ENCODE data around the gene ENTHD1.

ENTHD1 gene

GRCh38 chr22:39832627-39833074 is 60.9 kb downstream of the ENTHD1 start:
- Histone ChIP-seq H3K4me1 (ENCODE audit: insufficient read depth, low read length) (no peaks in the 10 kb centered on the region; the same call in 1 of the 2 replicates), H3K9ac (ENCODE audit: low read depth, low read length) (no peak overlapping the region), H3K27me3 (ENCODE audit: insufficient read depth, low read length) (no peaks in the 10 kb centered on the region), H3K9me3 (ENCODE audit: insufficient read depth, low read depth, low read length) (no peaks in the 10 kb centered on the region), H3K27ac (ENCODE audit: low read length) (no peak overlapping the region), H3K36me3 (ENCODE audit: insufficient read depth, low read depth, low read length) (no peaks in the 10 kb centered on the region), H3K4me3 (ENCODE audit: low read length) (no peak overlapping the region)

DNA sequence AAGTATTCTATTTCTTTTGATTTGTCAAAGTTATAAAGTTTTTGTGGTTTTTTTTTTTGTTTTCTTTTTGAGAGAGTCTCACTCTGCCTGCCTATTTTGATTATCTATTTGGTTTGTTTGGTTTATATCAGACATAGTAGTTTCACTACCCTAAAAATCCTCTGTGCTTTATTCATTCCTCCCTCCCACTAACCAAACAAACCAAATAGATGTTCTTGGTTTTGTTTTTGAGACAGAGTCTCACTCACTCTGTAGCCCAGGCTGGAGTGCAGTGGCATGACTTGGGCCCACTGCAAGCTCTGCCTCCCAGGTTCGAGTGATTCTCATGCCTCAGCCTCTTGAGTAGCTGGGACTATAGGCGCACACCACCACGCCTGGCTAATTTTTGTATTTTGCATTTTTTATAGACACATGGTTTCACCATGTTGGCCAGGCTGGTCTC is 67.9 kb downstream of the ENTHD1 start:
- H3K27me3 ChIP-seq (ENCODE audit: insufficient read depth, low read length) = no peaks in the 10 kb centered on the region

GRCh38 chr22:39821008-39821407 is 72.6 kb downstream of the ENTHD1 start:
- Histone ChIP-seq H3K9ac (ENCODE audit: low read depth, low read length) (no peak overlapping the region), H3K27me3 (ENCODE audit: insufficient read depth, low read length) (no peaks in the 10 kb centered on the region), H3K4me1 (ENCODE audit: insufficient read depth, low read length) (no peaks in the 10 kb centered on the region), H3K4me3 (ENCODE audit: low read length) (no peak overlapping the region), H3K36me3 (ENCODE audit: insufficient read depth, low read depth, low read length) (no peaks in the 10 kb centered on the region), H3K9me3 (ENCODE audit: insufficient read depth, low read depth, low read length) (no peaks in the 10 kb centered on the region), H3K27ac (ENCODE audit: low read length) (no peak overlapping the region)

More for the DNA sequence above, 67.9 kb downstream of the ENTHD1 start:
- no peaks in the 10 kb centered on the region for H3K9me3 ChIP-seq (ENCODE audit: insufficient read depth, low read depth, low read length)
- H3K4me1 ChIP-seq (ENCODE audit: insufficient read depth, low read length) = no peaks in the 10 kb centered on the region
- H3K4me3 ChIP-seq (ENCODE audit: low read length) = no peak overlapping the region
- no peak overlapping the region for H3K9ac ChIP-seq (ENCODE audit: low read depth, low read length)
- no peak overlapping the region for H3K27ac ChIP-seq (ENCODE audit: low read length)
- H3K36me3 ChIP-seq (ENCODE audit: insufficient read depth, low read depth, low read length) = no peaks in the 10 kb centered on the region

GRCh38 chr22:39820256-39820655 is 73.3 kb downstream of the ENTHD1 start:
- no peaks in the 10 kb centered on the region for H3K27me3 ChIP-seq (ENCODE audit: insufficient read depth, low read length)
- H3K36me3 ChIP-seq (ENCODE audit: insufficient read depth, low read depth, low read length) = no peaks in the 10 kb centered on the region
- no peak overlapping the region for H3K9ac ChIP-seq (ENCODE audit: low read depth, low read length)
- no peak overlapping the region for H3K27ac ChIP-seq (ENCODE audit: low read length)
- H3K4me1 ChIP-seq (ENCODE audit: insufficient read depth, low read length) = no peaks in the 10 kb centered on the region
- no peak overlapping the region for H3K4me3 ChIP-seq (ENCODE audit: low read length)
- no peaks in the 10 kb centered on the region for H3K9me3 ChIP-seq (ENCODE audit: insufficient read depth, low read depth, low read length)

DNA sequence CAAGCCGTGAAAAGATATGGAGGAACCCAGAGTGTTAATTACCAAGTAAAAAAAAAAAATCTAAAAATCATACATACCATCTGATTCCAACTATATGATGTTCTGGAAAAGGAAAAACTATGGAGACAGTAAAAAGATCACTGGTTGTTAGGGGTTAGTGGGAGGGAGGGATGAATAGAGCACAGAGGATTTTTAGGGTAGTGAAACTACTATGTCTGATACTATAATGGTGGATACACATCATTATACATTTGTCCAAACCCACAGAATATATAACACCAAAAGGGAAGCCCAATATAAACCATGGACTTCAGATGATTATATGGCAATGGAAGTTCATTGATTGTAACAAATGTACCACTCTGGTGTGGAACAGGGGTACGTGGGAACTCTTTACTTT is 74.1 kb downstream of the ENTHD1 start:
- Histone ChIP-seq H3K36me3 (ENCODE audit: insufficient read depth, low read depth, low read length) (no peaks in the 10 kb centered on the region), H3K4me1 (ENCODE audit: insufficient read depth, low read length) (no peaks in the 10 kb centered on the region), H3K9me3 (ENCODE audit: insufficient read depth, low read depth, low read length) (no peaks in the 10 kb centered on the region), H3K4me3 (ENCODE audit: low read length) (no peak overlapping the region), H3K27me3 (ENCODE audit: insufficient read depth, low read length) (no peaks in the 10 kb centered on the region), H3K9ac (ENCODE audit: low read depth, low read length) (no peak overlapping the region), H3K27ac (ENCODE audit: low read length) (no peak overlapping the region)

- Histone ChIP-seq H3K4me3 (ENCODE audit: low read length) (no peak overlapping the region), H3K9ac (ENCODE audit: low read depth, low read length) (no peak overlapping the region), H3K27me3 (ENCODE audit: insufficient read depth, low read length) (no peaks in the 10 kb centered on the region), H3K4me1 (ENCODE audit: insufficient read depth, low read length) (no peaks in the 10 kb centered on the region), H3K36me3 (ENCODE audit: insufficient read depth, low read depth, low read length) (no peaks in the 10 kb centered on the region), H3K9me3 (ENCODE audit: insufficient read depth, low read depth, low read length) (no peaks in the 10 kb centered on the region), H3K27ac (ENCODE audit: low read length) (no peak overlapping the region)
Observed at GRCh38 chr22:39818094-39818493, 75.5 kb downstream of the ENTHD1 start.

GRCh38 chr22:39815932-39816331 is 77.6 kb downstream of the ENTHD1 start:
- Histone ChIP-seq H3K27ac (ENCODE audit: low read length) (no peak overlapping the region), H3K4me1 (ENCODE audit: insufficient read depth, low read length) (no peaks in the 10 kb centered on the region), H3K27me3 (ENCODE audit: insufficient read depth, low read length) (no peaks in the 10 kb centered on the region), H3K36me3 (ENCODE audit: insufficient read depth, low read depth, low read length) (no peaks in the 10 kb centered on the region), H3K4me3 (ENCODE audit: low read length) (no peak overlapping the region), H3K9ac (ENCODE audit: low read depth, low read length) (no peak overlapping the region), H3K9me3 (ENCODE audit: insufficient read depth, low read depth, low read length) (no peaks in the 10 kb centered on the region)

DNA sequence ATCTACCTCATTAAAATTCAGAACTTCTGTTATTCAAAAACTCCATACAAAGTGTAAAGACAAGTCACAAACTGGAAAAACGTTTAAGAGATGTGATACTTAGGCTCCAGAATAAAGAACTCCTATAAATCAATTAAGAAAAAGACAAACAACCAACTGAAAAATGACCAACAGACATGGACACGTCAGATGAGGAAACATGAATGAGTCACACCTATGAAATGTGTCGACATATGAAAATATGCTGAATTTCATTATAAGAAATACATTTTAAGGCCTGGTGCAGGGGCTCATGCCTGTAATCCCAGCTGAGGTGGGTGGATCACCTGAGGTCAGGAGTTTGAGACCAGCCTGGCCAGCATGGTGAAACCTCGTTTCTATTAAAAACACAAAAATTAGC is 78.7 kb downstream of the ENTHD1 start:
- H3K27ac ChIP-seq (ENCODE audit: low read length) = no peak overlapping the region
- no peaks in the 10 kb centered on the region for H3K27me3 ChIP-seq (ENCODE audit: insufficient read depth, low read length)
- no peaks in the 10 kb centered on the region for H3K9me3 ChIP-seq (ENCODE audit: insufficient read depth, low read depth, low read length)
- no peak overlapping the region for H3K9ac ChIP-seq (ENCODE audit: low read depth, low read length)
- no peaks in the 10 kb centered on the region for H3K4me1 ChIP-seq (ENCODE audit: insufficient read depth, low read length)
- no peaks in the 10 kb centered on the region for H3K36me3 ChIP-seq (ENCODE audit: insufficient read depth, low read depth, low read length)
- no peak overlapping the region for H3K4me3 ChIP-seq (ENCODE audit: low read length)

GRCh38 chr22:39809772-39810557 is 83.6 kb downstream of the ENTHD1 start:
- Histone ChIP-seq H3K36me3 (ENCODE audit: insufficient read depth, low read depth, low read length) (no peaks in the 10 kb centered on the region), H3K4me1 (ENCODE audit: insufficient read depth, low read length) (no peaks in the 10 kb centered on the region; the same call in 1 of the 2 replicates), H3K9me3 (ENCODE audit: insufficient read depth, low read depth, low read length) (no peaks in the 10 kb centered on the region), H3K9ac (ENCODE audit: low read depth, low read length) (no peak overlapping the region), H3K27me3 (ENCODE audit: insufficient read depth, low read length) (no peaks in the 10 kb centered on the region), H3K27ac (ENCODE audit: low read length) (no peak overlapping the region), H3K4me3 (ENCODE audit: low read length) (no peak overlapping the region)

DNA sequence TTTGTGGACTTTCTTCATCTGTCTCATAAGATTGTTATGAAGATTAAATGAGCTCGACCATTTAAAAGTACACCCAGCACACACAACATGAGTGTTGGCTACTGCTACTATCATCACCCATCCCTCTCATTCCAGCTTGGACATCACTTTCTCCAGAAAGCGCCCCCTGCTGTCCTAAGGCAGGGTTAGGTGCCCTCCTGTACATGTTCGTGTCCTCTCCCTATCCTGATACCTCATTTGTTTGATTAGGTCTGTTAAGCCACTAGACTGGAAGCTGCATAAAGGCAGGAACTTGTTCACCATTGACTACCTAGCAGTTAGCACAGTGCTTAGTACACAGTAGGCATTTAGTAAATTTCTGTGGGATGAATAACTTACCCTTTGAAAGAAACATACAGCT is 85.5 kb downstream of the ENTHD1 start:
- Histone ChIP-seq H3K9ac (ENCODE audit: low read depth, low read length) (no peak overlapping the region), H3K27me3 (ENCODE audit: insufficient read depth, low read length) (peaks cover 2% of the 10 kb centered on the region; the same call in 1 of the 2 replicates), H3K27ac (ENCODE audit: low read length) (no peak overlapping the region), H3K9me3 (ENCODE audit: insufficient read depth, low read depth, low read length) (no peaks in the 10 kb centered on the region), H3K36me3 (ENCODE audit: insufficient read depth, low read depth, low read length) (no peaks in the 10 kb centered on the region), H3K4me1 (ENCODE audit: insufficient read depth, low read length) (no peaks in the 10 kb centered on the region; the same call in 1 of the 2 replicates), H3K4me3 (ENCODE audit: low read length) (no peak overlapping the region)

DNA sequence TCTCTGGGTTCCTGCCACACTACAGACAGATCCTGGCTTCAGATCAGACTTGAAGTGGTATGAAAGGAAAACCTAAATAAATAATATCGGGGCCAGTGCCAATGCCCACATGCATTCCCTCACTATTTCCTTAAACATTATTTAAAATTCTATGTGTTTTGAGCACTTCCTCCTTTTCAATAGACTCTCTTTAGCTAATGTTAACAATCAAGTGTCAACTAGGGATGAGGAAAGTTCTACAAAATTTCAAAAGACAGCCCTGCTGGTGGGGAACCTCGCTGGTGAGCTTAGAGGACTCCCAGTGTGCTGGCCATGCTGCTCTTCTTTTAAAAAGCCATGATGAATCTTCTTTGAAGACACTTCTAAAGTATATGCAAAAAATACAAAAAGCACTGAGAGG is 87.5 kb downstream of the ENTHD1 start:
- Histone ChIP-seq H3K4me3 (ENCODE audit: low read length) (no peak overlapping the region), H3K9me3 (ENCODE audit: insufficient read depth, low read depth, low read length) (no peaks in the 10 kb centered on the region), H3K36me3 (ENCODE audit: insufficient read depth, low read depth, low read length) (no peaks in the 10 kb centered on the region), H3K9ac (ENCODE audit: low read depth, low read length) (no peak overlapping the region), H3K27me3 (ENCODE audit: insufficient read depth, low read length) (peaks cover 13% of the 10 kb centered on the region; the same call in 1 of the 2 replicates), H3K27ac (ENCODE audit: low read length) (no peak overlapping the region), H3K4me1 (ENCODE audit: insufficient read depth, low read length) (no peaks in the 10 kb centered on the region; the same call in 1 of the 2 replicates)

DNA sequence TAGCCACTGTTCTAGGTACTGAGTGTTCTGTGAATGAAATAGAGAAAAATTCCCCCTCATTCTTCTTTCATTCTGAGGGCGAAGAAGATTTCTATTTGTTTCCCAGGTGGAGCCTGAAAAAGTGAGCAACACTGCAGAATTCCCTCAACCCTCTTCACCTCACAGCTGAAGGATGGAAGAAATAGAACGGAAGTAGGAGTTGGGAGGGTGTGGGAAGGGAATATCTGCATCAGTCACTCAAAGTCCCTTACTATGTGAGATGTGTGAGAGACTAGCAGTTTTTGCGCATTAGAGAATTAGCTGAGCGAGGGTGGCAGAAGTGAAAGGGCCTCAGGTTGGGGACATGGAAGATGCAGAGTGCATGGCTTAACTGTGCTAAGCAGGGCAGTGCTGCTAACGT is 88.4 kb downstream of the ENTHD1 start:
- Histone ChIP-seq H3K27me3 (ENCODE audit: insufficient read depth, low read length) (peaks cover 13% of the 10 kb centered on the region; the same call in 1 of the 2 replicates), H3K4me3 (ENCODE audit: low read length) (no peak overlapping the region)

More for the DNA sequence above, 88.4 kb downstream of the ENTHD1 start:
- Histone ChIP-seq H3K27ac (ENCODE audit: low read length) (no peak overlapping the region), H3K9ac (ENCODE audit: low read depth, low read length) (no peak overlapping the region), H3K36me3 (ENCODE audit: insufficient read depth, low read depth, low read length) (no peaks in the 10 kb centered on the region), H3K9me3 (ENCODE audit: insufficient read depth, low read depth, low read length) (no peaks in the 10 kb centered on the region), H3K4me1 (ENCODE audit: insufficient read depth, low read length) (no peaks in the 10 kb centered on the region; the same call in 1 of the 2 replicates)
